Stimulated activated effector memory CD8-positive, alpha-beta T cell treated with anti-CD3 and anti-CD28 coated beads, Interleukin-12 subunit alpha, Interleukin-12 subunit beta, amount 100 ng/mL, for 72 hours (primary cell): ENCODE measurements around the gene TCEAL6.
A peak's percentile ranks its signal among the peaks of the same experiment; 100 is the strongest.
"Not testable (repeated sequence)": the region's sequence is repeated elsewhere in the genome, so short reads cannot be mapped to it uniquely, and the experiment has no call there.

ENCODE experiments used
- ATAC-seq: fragments of 150-1000 bp; cut with Tn5 transposase; 2 replicates; pipeline ENCODE4 v1.10.0; 2021
- DNase-seq, 2 donors: peaks; one replicate each; pipeline ENCODE4 v3.0.0; 2021 to 2022; ENCODE audit warnings: low spot score in 2 of 2
- H3K27ac Mint-ChIP-seq: one replicate; pipeline ENCODE4 v1.8.0; 2022; ENCODE audit warnings: mild to moderate bottlenecking, mixed read lengths
- H3K36me3 Mint-ChIP-seq: one replicate; pipeline ENCODE4 v1.8.0; 2022; ENCODE audit warnings: mild to moderate bottlenecking, mixed read lengths
- H3K4me1 Mint-ChIP-seq: one replicate; pipeline ENCODE4 v1.8.0; 2022; ENCODE audit warnings: mixed read lengths
- H3K4me3 Mint-ChIP-seq: one replicate; pipeline ENCODE4 v1.8.0; 2022; ENCODE audit warnings: mild to moderate bottlenecking, mixed read lengths
- H3K9me3 Mint-ChIP-seq: one replicate; pipeline ENCODE4 v1.8.0; 2022; ENCODE audit warnings: mixed read lengths

TCEAL6 gene

GRCh38 chrX:102142274-102142673 is at the start of gene TCEAL6:
TCEAL6 (minus strand) TSS chrX:102142481.
- H3K36me3 Mint-ChIP-seq, ATAC-seq, H3K4me1 Mint-ChIP-seq, H3K27ac Mint-ChIP-seq, H3K4me3 Mint-ChIP-seq, DNase-seq, H3K9me3 Mint-ChIP-seq: not testable (repeated sequence)

GRCh38 chrX:102185967-102186720 is 43.9 kb upstream of the TCEAL6 start:
- Mint-ChIP-seq H3K27ac (no peak overlapping the region), H3K4me1 (no peaks in the 10 kb centered on the region), H3K4me3 (no peak overlapping the region), H3K9me3 (peaks cover 4% of the 10 kb centered on the region), H3K36me3 (no peaks in the 10 kb centered on the region)
- DNase-seq (no peak), ATAC-seq (no peak)

- DNase-seq: no peak
- Mint-ChIP-seq H3K9me3 (no peaks in the 10 kb centered on the region), H3K4me3 (peak within 1 kb of the TSS; percentile 96), H3K36me3 (peaks cover 5% of the 10 kb centered on the region), H3K4me1 (peaks cover 23% of the 10 kb centered on the region), H3K27ac (peak within 1 kb of the TSS; percentile 95)
- peak; percentile 99 for ATAC-seq
Measured at GRCh38 chrX:102155806-102156179, 13.5 kb upstream of the TCEAL6 start, which contains the start of gene BEX5. BEX5 (minus strand) TSS chrX:102155977; CDS start chrX:102154265, 1,712 bp downstream.

- peak; percentile 10 to 57 for DNase-seq
- peak; percentile 65 for ATAC-seq
- Mint-ChIP-seq H3K9me3 (no peaks in the 10 kb centered on the region), H3K4me1 (peaks cover 23% of the 10 kb centered on the region), H3K36me3 (peaks cover 5% of the 10 kb centered on the region), H3K4me3 (peak overlapping the region; percentile 96), H3K27ac (peak overlapping the region; percentile 95)
Measured at GRCh38 chrX:102154900-102155805, 12.9 kb upstream of the TCEAL6 start.

GRCh38 chrX:102154218-102154860 is 12.1 kb upstream of the TCEAL6 start:
- ATAC-seq (no peak), DNase-seq (peak in 1 of 2 donors; percentile 43)
- Mint-ChIP-seq H3K9me3 (no peaks in the 10 kb centered on the region), H3K36me3 (peaks cover 5% of the 10 kb centered on the region), H3K27ac (peak overlapping the region; percentile 95), H3K4me3 (peak overlapping the region; percentile 96), H3K4me1 (peaks cover 23% of the 10 kb centered on the region)

GRCh38 chrX:102141631-102142030 is 650 bp downstream of the TCEAL6 start:
- H3K27ac Mint-ChIP-seq, H3K4me1 Mint-ChIP-seq, H3K9me3 Mint-ChIP-seq, ATAC-seq, H3K36me3 Mint-ChIP-seq, H3K4me3 Mint-ChIP-seq, DNase-seq: not testable (repeated sequence)

GRCh38 chrX:102140876-102141275 is 1.4 kb downstream of the TCEAL6 start:
- H3K27ac Mint-ChIP-seq, H3K36me3 Mint-ChIP-seq, H3K9me3 Mint-ChIP-seq, DNase-seq, H3K4me1 Mint-ChIP-seq, ATAC-seq, H3K4me3 Mint-ChIP-seq: not testable (repeated sequence)

GRCh38 chrX:102138064-102138463 is 4.2 kb downstream of the TCEAL6 start:
- no peaks in the 10 kb centered on the region for H3K4me1 Mint-ChIP-seq
- ATAC-seq (no peak), DNase-seq (no peak)
- H3K9me3 Mint-ChIP-seq: no peaks in the 10 kb centered on the region
- H3K4me3 Mint-ChIP-seq: no peak overlapping the region
- H3K27ac Mint-ChIP-seq: no peak overlapping the region
- no peaks in the 10 kb centered on the region for H3K36me3 Mint-ChIP-seq

GRCh38 chrX:102129473-102129872 is 12.8 kb downstream of the TCEAL6 start:
- ATAC-seq (no peak), DNase-seq (no peak)
- Mint-ChIP-seq H3K9me3 (no peaks in the 10 kb centered on the region), H3K4me3 (no peak overlapping the region), H3K27ac (no peak overlapping the region), H3K4me1 (peaks cover 14% of the 10 kb centered on the region), H3K36me3 (no peaks in the 10 kb centered on the region)

- Mint-ChIP-seq H3K4me1 (peaks cover 16% of the 10 kb centered on the region), H3K36me3 (no peaks in the 10 kb centered on the region), H3K9me3 (no peaks in the 10 kb centered on the region), H3K27ac (no peak overlapping the region), H3K4me3 (no peak overlapping the region)
- DNase-seq: no peak
- ATAC-seq: no peak
Measured at GRCh38 chrX:102126863-102127262, 15.4 kb downstream of the TCEAL6 start.

- not testable (repeated sequence) for H3K27ac Mint-ChIP-seq, DNase-seq, ATAC-seq, H3K9me3 Mint-ChIP-seq, H3K4me3 Mint-ChIP-seq, H3K36me3 Mint-ChIP-seq
- H3K4me1 Mint-ChIP-seq: peaks cover 16% of the 10 kb centered on the region
Measured at GRCh38 chrX:102126080-102126818, 16.0 kb downstream of the TCEAL6 start.

- Mint-ChIP-seq H3K4me3 (peak within 1 kb of the TSS; percentile 43), H3K4me1 (peaks cover 16% of the 10 kb centered on the region)
- not testable (repeated sequence) for H3K27ac Mint-ChIP-seq, H3K36me3 Mint-ChIP-seq, DNase-seq, ATAC-seq, H3K9me3 Mint-ChIP-seq
Measured at GRCh38 chrX:102125436-102125835, 16.8 kb downstream of the TCEAL6 start, which contains the start of gene TCEAL2. TCEAL2 (plus strand) TSS chrX:102125679; CDS start chrX:102126831, 1,152 bp downstream.

GRCh38 chrX:102125014-102125413 is 17.3 kb downstream of the TCEAL6 start:
- not testable (repeated sequence) for H3K9me3 Mint-ChIP-seq, ATAC-seq, H3K36me3 Mint-ChIP-seq, H3K27ac Mint-ChIP-seq, DNase-seq
- Mint-ChIP-seq H3K4me3 (peak overlapping the region; percentile 43), H3K4me1 (peaks cover 16% of the 10 kb centered on the region)

GRCh38 chrX:102115748-102116147 is 26.5 kb downstream of the TCEAL6 start:
- Mint-ChIP-seq H3K4me3 (no peak overlapping the region), H3K4me1 (no peaks in the 10 kb centered on the region), H3K36me3 (no peaks in the 10 kb centered on the region), H3K27ac (no peak overlapping the region), H3K9me3 (no peaks in the 10 kb centered on the region)
- ATAC-seq: no peak
- no peak for DNase-seq
